GM18526 (cell line): ENCODE data around the gene CHRNA4.

ENCODE experiments used
- POLR2A ChIP-seq: IDR thresholded peaks from 3 replicates; pipeline ENCODE4 v1.6.1; 2011; ENCODE audit not compliant: insufficient read length; ENCODE audit errors: extremely low read depth

Gene CHRNA4

GRCh38 chr20:63360850-63361518 lies at the start of gene CHRNA4:
TSS of gene CHRNA4 (minus strand) at chr20:63361349. CDS start at chr20:63361165, 184 bp downstream.
- no peak for TF ChIP-seq POLR2A

GRCh38 chr20:63409834-63410435 lies 48.8 kb upstream of the CHRNA4 start:
- TF ChIP-seq POLR2A: no peak

DNA sequence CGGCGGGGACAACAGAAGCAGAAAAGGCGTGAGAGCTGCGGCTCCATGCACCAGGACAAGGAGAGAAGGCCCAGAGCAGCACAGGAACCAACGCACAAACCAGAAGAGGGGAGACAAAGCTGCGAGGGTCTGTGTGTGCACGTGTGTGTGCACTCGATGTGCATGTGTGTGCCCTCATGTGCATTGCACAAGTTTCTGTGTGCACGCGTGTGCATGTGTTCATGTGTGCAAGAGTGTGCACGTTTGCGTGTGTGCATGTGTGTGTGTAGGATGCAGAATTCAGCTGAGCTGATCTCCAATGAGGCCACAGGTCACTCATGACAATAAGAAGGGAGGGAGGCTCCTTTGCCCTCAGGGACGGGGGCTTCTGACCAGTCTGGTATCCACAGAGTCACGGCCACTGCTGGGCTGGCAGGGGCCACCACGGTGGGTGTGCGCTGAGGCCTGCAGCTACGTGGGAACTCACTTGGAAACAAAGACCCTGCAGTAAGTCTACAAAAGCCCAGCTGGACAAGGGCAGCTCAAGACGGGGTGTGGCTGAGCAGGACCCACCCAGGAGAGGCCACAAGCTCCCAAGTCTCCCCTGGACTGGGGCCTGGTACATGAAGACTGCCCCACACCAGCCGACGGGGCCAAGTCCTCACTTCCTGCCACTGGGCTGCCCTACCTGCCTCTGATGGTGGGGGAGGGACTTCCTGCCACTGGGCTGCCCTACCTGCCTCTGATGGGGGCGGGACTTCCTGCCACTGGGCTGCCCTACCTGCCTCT lies 48.1 kb upstream of the CHRNA4 start:
- TF ChIP-seq POLR2A: no peak

DNA sequence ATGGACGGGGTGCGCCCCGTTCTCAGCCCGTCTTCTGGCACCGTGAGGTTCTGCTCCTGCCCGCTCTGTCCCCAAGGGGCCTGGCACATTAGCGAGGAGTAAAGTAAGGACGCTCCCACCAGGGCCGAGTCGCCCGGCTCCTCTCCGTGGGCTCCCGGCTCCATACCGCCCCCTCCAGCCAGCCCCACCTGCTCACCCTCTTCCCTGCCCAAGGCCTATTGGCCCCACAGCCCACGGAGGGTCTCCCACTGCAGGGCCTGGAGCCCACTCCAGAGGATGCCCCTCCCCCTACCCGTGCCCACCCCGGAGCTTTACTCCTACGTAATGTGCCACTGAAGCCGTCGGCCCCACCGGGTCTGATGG lies 47.5 kb upstream of the CHRNA4 start:
- no peak for TF ChIP-seq POLR2A

- no peak for TF ChIP-seq POLR2A
Observed at GRCh38 chr20:63407928-63408683, 47.0 kb upstream of the CHRNA4 start.

- TF ChIP-seq POLR2A: no peak
Observed at GRCh38 chr20:63406617-63407245, 45.6 kb upstream of the CHRNA4 start.

DNA sequence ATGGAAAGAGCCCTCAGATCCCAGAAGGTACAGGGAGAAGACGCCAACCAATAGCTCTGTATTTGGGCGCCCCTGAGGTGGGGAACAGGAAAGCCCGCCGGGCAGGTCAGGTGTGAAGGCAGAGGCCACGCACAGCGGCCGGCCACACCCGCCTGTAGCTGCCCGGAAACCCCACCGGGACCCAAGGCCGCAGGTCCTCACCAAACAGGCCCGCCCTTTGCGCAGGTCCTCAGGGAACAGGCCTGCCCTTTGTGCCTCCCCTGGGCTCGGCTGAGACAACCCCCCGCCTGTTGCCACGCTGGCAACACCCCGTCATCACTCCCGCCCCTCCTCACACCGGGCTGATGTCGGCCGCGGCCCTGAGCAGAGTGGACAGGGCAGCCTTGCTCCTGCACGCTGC lies 44.9 kb upstream of the CHRNA4 start:
- TF ChIP-seq POLR2A: no peak

- TF ChIP-seq POLR2A: no peak
Observed at GRCh38 chr20:63405102-63405730, 44.1 kb upstream of the CHRNA4 start.

DNA sequence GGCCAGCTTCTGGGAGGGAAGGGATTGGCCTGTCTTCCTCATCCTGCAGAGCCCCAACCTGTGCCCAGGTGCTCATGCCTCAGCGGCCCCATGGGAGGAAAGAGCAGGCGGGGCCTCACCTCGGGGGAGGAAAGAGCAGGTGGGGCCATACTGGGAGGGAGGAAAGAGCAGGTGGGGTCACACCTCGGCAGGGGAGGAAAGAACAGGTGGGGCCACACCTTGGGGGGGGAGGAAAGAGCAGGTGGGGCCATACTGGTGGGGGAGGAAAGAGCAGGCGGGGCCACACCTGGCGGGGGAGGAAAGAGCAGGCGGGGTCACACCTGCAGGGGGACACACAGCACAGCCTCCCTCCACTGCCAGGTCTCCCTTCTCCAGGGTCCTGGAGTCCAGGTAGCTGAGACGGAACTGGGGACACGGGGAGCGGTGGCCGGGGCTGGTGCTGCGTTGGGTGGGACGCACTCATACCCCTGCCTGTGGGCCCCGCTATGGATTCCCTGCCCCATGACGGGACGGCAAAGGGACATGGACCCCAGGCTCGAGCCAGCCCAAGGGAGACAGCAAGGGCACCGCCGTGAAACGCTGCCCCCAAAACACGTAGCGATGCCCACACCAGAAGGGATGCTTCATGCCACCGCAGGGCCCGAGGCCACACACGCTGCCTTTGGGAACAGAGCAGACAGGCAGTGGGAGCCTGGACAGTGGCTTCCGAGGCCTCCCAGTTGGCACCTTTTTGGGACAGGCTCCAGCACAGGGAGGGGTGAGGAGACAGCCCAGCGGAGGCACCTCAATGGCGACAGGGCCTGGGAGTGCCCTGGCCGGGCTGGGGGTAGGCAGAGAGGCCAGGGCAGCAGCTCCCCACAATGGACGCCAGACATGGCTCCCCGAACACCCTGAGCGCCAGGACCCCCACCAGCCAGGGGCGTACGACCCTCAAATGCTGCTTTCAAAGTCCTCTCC lies 43.3 kb upstream of the CHRNA4 start:
- no peak for TF ChIP-seq POLR2A

DNA sequence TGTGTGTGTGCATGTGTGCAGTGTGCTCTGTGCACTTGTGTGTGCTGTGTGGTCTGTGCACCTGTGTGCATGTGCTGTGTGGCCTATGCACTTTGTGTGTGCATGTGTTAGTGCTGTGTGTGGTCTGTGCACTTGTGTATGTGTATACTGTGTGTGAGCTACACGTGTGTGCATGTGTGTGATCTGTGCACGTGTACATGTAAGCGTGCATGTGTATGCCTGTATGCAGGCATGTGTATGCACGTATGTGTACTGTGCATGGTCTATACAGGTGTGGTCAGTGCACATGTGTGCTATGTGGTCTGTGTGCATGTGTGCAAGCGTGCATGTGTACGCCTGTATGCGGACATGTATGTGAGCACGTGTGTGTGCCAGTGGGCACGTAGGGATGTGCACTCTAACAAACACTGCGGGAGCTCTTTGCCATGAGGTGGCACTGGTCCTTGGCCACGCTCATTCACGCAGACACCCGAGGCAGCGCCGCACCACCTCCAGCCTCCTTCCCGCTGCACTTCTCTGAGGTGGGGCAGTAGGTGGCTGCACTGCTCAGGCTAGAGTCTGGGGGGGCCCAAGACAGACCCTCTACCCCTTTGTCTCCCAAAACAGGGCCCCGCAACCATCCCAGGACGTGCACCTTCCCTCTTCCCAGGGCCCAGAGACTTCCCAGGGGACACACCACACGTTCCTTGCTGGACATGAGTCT lies 42.4 kb upstream of the CHRNA4 start:
- no peak for TF ChIP-seq POLR2A

DNA sequence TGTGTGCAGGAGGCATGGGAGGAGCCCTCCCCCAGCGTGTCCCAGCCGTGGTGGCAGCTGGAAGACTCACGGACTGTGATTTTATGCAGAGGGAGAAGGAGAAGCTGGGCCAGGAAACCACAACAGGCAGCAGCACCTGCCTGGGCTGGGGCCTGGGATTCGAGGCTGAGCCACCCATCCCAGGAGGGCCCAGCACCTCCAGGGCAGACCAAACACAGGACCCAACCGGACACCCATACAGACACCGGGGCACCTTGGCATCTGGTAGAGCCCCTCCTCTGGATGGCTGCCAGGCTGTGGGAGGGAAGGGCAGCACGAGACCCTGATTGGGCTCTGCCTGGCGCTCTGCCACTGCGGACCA lies 41.7 kb upstream of the CHRNA4 start:
- TF ChIP-seq POLR2A: no peak

DNA sequence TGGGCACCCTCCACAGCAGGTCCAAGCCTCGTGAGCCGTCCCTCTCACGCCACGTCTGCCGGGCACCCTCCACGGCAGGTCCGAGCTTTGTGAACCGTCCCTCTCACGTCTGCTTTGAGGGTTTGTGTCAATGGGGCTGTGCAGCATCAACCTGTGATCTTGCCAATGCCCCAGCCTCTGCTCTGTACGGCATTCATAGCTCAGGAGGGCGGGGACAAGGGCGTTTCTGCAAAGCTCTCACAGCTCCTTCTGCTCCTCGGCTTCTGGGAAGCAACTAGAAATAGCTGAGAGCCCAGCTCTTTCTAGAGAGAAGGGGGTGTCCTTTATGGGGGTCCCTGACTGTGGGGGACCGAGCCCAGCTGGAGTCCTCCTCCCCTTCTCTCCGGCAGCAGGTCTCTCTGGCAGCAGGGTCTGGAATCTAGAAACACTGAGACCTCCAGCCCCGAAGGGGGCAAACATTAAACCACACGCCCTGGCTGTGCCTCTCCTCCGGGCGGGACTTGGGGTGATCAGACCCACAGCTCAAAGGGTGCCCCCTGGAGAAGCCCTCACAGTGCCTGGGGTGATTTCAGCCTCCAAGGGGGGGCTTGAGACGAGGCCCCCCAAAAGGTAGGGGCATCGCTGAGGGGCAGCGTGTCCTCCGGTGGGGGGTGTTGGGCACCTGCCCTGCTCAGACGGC lies 41.2 kb upstream of the CHRNA4 start:
- no peak for TF ChIP-seq POLR2A
